K562 (cell line): ENCODE results near the gene KATNB1. TPM values are rescaled to one million over a fixed set of nuclear protein-coding genes. Genes with fewer than 3 reads are reported as not detected.

Experiments used
- BCOR ChIP-seq: fragments of 450-650 bp; IDR thresholded peaks from 2 replicates; pipeline ENCODE4 v1.6.1; 2016
- ELF2 ChIP-seq: fragments of 250-450 bp; sonication (Bioruptor Pico); IDR thresholded peaks from 2 replicates; pipeline ENCODE4 v1.5.0; 2021; ENCODE audit warnings: mild to moderate bottlenecking
- EP400 ChIP-seq: fragments of 450-650 bp; IDR thresholded peaks from 2 replicates; pipeline ENCODE4 v1.6.1; 2017; ENCODE audit warnings: antibody characterized with exemption, mild to moderate bottlenecking, moderate library complexity
- ERF ChIP-seq: fragments of 450-650 bp; formaldehyde crosslinking; IDR thresholded peaks from 2 replicates; pipeline ENCODE4 v1.4.0; 2020; ENCODE audit warnings: mild to moderate bottlenecking, mixed read lengths
- FOXA3 ChIP-seq, 2 experiments: fragments of 450-650 bp in 1 of 2; sonication (generic) in 1 of 2; formaldehyde crosslinking; IDR thresholded peaks in 1 of 2; conservative IDR thresholded peaks in 1 of 2; 2 replicates each; pipeline versions ENCODE4 v1.4.0 to v1.8.0; 2020 to 2022; ENCODE audit warnings: mild to moderate bottlenecking in 2 of 2, missing genetic modification reagents in 1 of 2
- HLTF ChIP-seq: fragments of 450-650 bp; IDR thresholded peaks from 2 replicates; pipeline ENCODE4 v1.6.1; 2016
- JUN ChIP-seq, 2 experiments: sonication (generic) in 1 of 2; formaldehyde crosslinking in 1 of 2; IDR thresholded peaks; 2 replicates each; pipeline versions ENCODE4 v1.6.1 to v1.8.0; 2012 to 2022; ENCODE audit warnings: borderline replicate concordance in 2 of 2, mild to moderate bottlenecking in 2 of 2, improper control_type of control experiment in 1 of 2, low read depth in 1 of 2, low read length in 1 of 2, missing genetic modification reagents in 1 of 2
- KLF1 ChIP-seq: fragments of 450-650 bp; IDR thresholded peaks from 2 replicates; pipeline ENCODE4 v1.6.1; 2016; ENCODE audit warnings: missing genetic modification characterization, missing compliant biosample characterization
- KLF10 ChIP-seq: fragments of 250-450 bp; sonication (Bioruptor Pico); IDR thresholded peaks from 2 replicates; pipeline ENCODE4 v1.6.1; 2021; ENCODE audit warnings: matching md5 sums
- MEF2D ChIP-seq: conservative IDR thresholded peaks from 2 replicates; pipeline ENCODE4 v1.6.1; 2016; ENCODE audit warnings: low read depth, missing genetic modification characterization, missing compliant biosample characterization
- MTA3 ChIP-seq: fragments of 450-650 bp; formaldehyde crosslinking; IDR thresholded peaks from 2 replicates; pipeline ENCODE4 v1.6.1; 2017; ENCODE audit warnings: mild to moderate bottlenecking, borderline replicate concordance
- NUFIP1 ChIP-seq: fragments of 450-650 bp; IDR thresholded peaks from 2 replicates; pipeline ENCODE4 v1.6.1; 2018; ENCODE audit not compliant: partially characterized antibody
- PHB ChIP-seq: fragments of 250-450 bp; sonication (Bioruptor Pico); IDR thresholded peaks from 2 replicates; pipeline ENCODE4 v1.5.0; 2021
- PHF20 ChIP-seq: fragments of 450-650 bp; IDR thresholded peaks from 2 replicates; pipeline ENCODE4 v1.6.1; 2018; ENCODE audit not compliant: partially characterized antibody
- PHTF2 ChIP-seq: fragments of 250-450 bp; sonication (Bioruptor Pico); IDR thresholded peaks from 2 replicates; pipeline ENCODE4 v1.5.0; 2021; ENCODE audit warnings: mild to moderate bottlenecking
- POLR3G ChIP-seq: IDR thresholded peaks from 2 replicates; pipeline ENCODE4 v1.6.1; 2011; ENCODE audit not compliant: insufficient read length, insufficient replicate concordance; ENCODE audit errors: extremely low read depth
- PREB ChIP-seq: sonication (generic); formaldehyde crosslinking; IDR thresholded peaks from 2 replicates; pipeline ENCODE4 v1.8.1; 2023; ENCODE audit warnings: mild to moderate bottlenecking, missing genetic modification reagents
- RUNX1 ChIP-seq: sonication (generic); IDR thresholded peaks from 2 replicates; pipeline ENCODE4 v1.6.1; 2016; ENCODE audit warnings: antibody characterized with exemption, low read depth
- SLC30A9 ChIP-seq: fragments of 250-450 bp; sonication (Bioruptor Pico); IDR thresholded peaks from 2 replicates; pipeline ENCODE4 v1.8.0; 2022; ENCODE audit warnings: mild to moderate bottlenecking, moderate library complexity
- SMAD4 ChIP-seq: fragments of 250-450 bp; sonication (Bioruptor Pico); conservative IDR thresholded peaks from 2 replicates; pipeline ENCODE4 v1.8.0; 2021; ENCODE audit warnings: inconsistent platforms, mild to moderate bottlenecking, moderate library complexity
- SP2 ChIP-seq: IDR thresholded peaks from 2 replicates; pipeline ENCODE4 v1.6.1; 2011; ENCODE audit warnings: mild to moderate bottlenecking, low read depth, low read length, moderate library complexity; ENCODE audit not compliant: poor library complexity, severe bottlenecking; ENCODE audit errors: extremely low read depth
- TAF15 ChIP-seq: fragments of 200-400 bp; formaldehyde crosslinking; IDR thresholded peaks from 2 replicates; pipeline ENCODE4 v1.6.1; 2017; ENCODE audit warnings: mild to moderate bottlenecking, low read depth, low read length, moderate library complexity
- TCFL5 ChIP-seq: fragments of 250-450 bp; sonication (Bioruptor Pico); conservative IDR thresholded peaks from 2 replicates; pipeline ENCODE4 v1.6.1; 2021; ENCODE audit warnings: mild to moderate bottlenecking, moderate library complexity, matching md5 sums
- THAP12 ChIP-seq: fragments of 250-450 bp; sonication (Bioruptor Pico); IDR thresholded peaks from 2 replicates; pipeline ENCODE4 v1.9.0; 2021; ENCODE audit warnings: mild to moderate bottlenecking, inconsistent platforms
- ZNF12 ChIP-seq: sonication (generic); formaldehyde crosslinking; IDR thresholded peaks from 2 replicates; pipeline ENCODE4 v1.4.0; 2020; ENCODE audit warnings: mild to moderate bottlenecking, missing genetic modification reagents
- ZNF263 ChIP-seq: sonication (generic); formaldehyde crosslinking; IDR thresholded peaks from 2 replicates; pipeline ENCODE4 v1.8.0; 2022; ENCODE audit warnings: mild to moderate bottlenecking, missing genetic modification reagents, borderline replicate concordance
- ZNF561 ChIP-seq: fragments of 450-650 bp; formaldehyde crosslinking; conservative IDR thresholded peaks from 2 replicates; pipeline ENCODE4 v1.4.0; 2020; ENCODE audit warnings: mild to moderate bottlenecking, moderate library complexity
- ZSCAN29 ChIP-seq: fragments of 450-650 bp; IDR thresholded peaks from 2 replicates; pipeline ENCODE4 v1.6.1; 2017
- polyA plus RNA-seq, 8 experiments: library from polyadenylated mRNA; depleted of rRNA in 4 of 8; stranded (reverse) in 5 of 8; unstranded in 3 of 8; fragments of >200 nt; fragmentation: Nextera tagmentation in 2 of 8; fragmentation: Illumina TruSeq in 1 of 8; extraction: Ambion mirVana in 2 of 8; extraction: Trizol in 1 of 8; gene quantifications; 2 replicates each; pipeline versions ENCODE4 v1.2.1 to v1.2.3, GENCODE V29; 2011 to 2014; ENCODE audit warnings: inconsistent platforms in 1 of 8, missing spikeins in 1 of 8
- total RNA-seq, 7 experiments: library from RNA; depleted of rRNA in 6 of 7; stranded (reverse); fragments of >200 nt in 6 of 7; fragmentation: Illumina TruSeq in 2 of 7; extraction: Trizol in 2 of 7; gene quantifications; 2 replicates each; pipeline versions ENCODE4 v1.2.1 to v1.2.3, GENCODE V29; 2011 to 2021; ENCODE audit warnings: low replicate concordance in 1 of 7

KATNB1 gene
- total and polyA plus RNA-seq, 9 of the 15 experiments (the other 6 are each of a cell fraction or from before 2014, with no cell fraction given): 1.2 to 52.6 (median 21.9) TPM

GRCh38 chr16:57689762-57690558 lies 45.6 kb upstream of the KATNB1 start (continued):
- peak; percentile 100 for TF ChIP-seq BCOR
- no peak for TF ChIP-seq PREB
- TF ChIP-seq SP2: no peak
- peak; percentile 90 for TF ChIP-seq MEF2D
- TF ChIP-seq KLF1 (tag): no peak
- TF ChIP-seq PHF20: peak; percentile 58
- no peak for TF ChIP-seq KLF10 (CRISPR knock-in tag)
- TF ChIP-seq THAP12: 0 out of 2 replicates have a peak, but pooled peaks have one; percentile 35
- TF ChIP-seq HLTF: peak; percentile 95; the same call in 1 of the 2 replicates
- peak; percentile 82 for TF ChIP-seq RUNX1
- TF ChIP-seq TCFL5 (CRISPR knock-in tag): peak; percentile 37; the same call in 1 of the 2 replicates
- peak; percentile 94 for TF ChIP-seq EP400
- peak; percentile 76 for TF ChIP-seq ZNF263 (CRISPR knock-in tag)
- no peak for TF ChIP-seq PHTF2
- TF ChIP-seq SMAD4: peak; percentile 99
- TF ChIP-seq FOXA3 (CRISPR knock-in tag; conservative IDR thresholded peaks at IDR 0.05 in 1 of 2, IDR thresholded peaks at IDR 0.05 in 1 of 2): peak in 1 of 2 experiments; percentile 28; a peak in 2 of 4 replicates
- TF ChIP-seq JUN (IDR thresholded peaks at IDR 0.05; ENCODE audit: borderline replicate concordance, low read depth, low read length): peak; percentile 87
- TF ChIP-seq JUN (CRISPR knock-in tag; IDR thresholded peaks at IDR 0.05; ENCODE audit: borderline replicate concordance): no peak; the same call in 1 of the 2 replicates
- TF ChIP-seq NUFIP1: peak; percentile 71
- peak; percentile 68; the same call in 1 of the 2 replicates for TF ChIP-seq PHB (CRISPR knock-in tag)
- TF ChIP-seq SLC30A9 (CRISPR knock-in tag): no peak
- TF ChIP-seq TAF15: no peak
- TF ChIP-seq MTA3: peak; percentile 97
- no peak for TF ChIP-seq ZNF561 (CRISPR knock-in tag)
- TF ChIP-seq ELF2 (CRISPR knock-in tag): no peak; the same call in 1 of the 2 replicates
- TF ChIP-seq ZNF12: no peak
- TF ChIP-seq ERF (CRISPR knock-in tag): no peak
- TF ChIP-seq POLR3G: no peak
- TF ChIP-seq ZSCAN29: no peak; the same call in 1 of the 2 replicates
